Osteoblast (primary cell): ENCODE results near the gene NKX2-1. TPM values are rescaled to one million over a fixed set of nuclear protein-coding genes. Genes with fewer than 3 reads are reported as not detected.

Experiments used
- DNase-seq: peaks from one replicate; pipeline ENCODE4 v3.0.0; 2011; ENCODE audit warnings: low spot score, mixed read lengths; ENCODE audit not compliant: insufficient read length; ENCODE audit errors: missing footprints
- H2AFZ ChIP-seq: 2 replicates; pipeline ENCODE4 v1.6.0; 2011; ENCODE audit warnings: mild to moderate bottlenecking, low read length
- H3K27ac ChIP-seq: 2 replicates; pipeline ENCODE4 v1.5.1; 2011; ENCODE audit warnings: mild to moderate bottlenecking, low read depth, low read length, moderate library complexity
- H3K27me3 ChIP-seq: 2 replicates; pipeline ENCODE4 v1.6.0; 2012; ENCODE audit warnings: mild to moderate bottlenecking, control low read depth, inconsistent platforms, low read length, moderate library complexity; ENCODE audit not compliant: insufficient read depth
- H3K36me3 ChIP-seq: 2 replicates; pipeline ENCODE4 v1.5.1; 2011; ENCODE audit warnings: mild to moderate bottlenecking, low read length, control low read depth, moderate library complexity; ENCODE audit not compliant: insufficient read depth
- H3K4me1 ChIP-seq: 2 replicates; pipeline ENCODE4 v1.5.1; 2011; ENCODE audit warnings: mild to moderate bottlenecking, low read length, control low read depth, moderate library complexity; ENCODE audit not compliant: insufficient read depth
- H3K4me2 ChIP-seq: 2 replicates; pipeline ENCODE4 v1.6.0; 2011; ENCODE audit warnings: mild to moderate bottlenecking, low read length; ENCODE audit not compliant: insufficient read depth
- H3K4me3 ChIP-seq: fragments of 200-600 bp; sonication (generic); 3 replicates; pipeline ENCODE4 v1.5.1; 2012; ENCODE audit warnings: mild to moderate bottlenecking, low read length, inconsistent platforms; ENCODE audit not compliant: insufficient read depth
- H3K79me2 ChIP-seq: 2 replicates; pipeline ENCODE4 v1.6.0; 2012; ENCODE audit warnings: mild to moderate bottlenecking, low read length, control low read depth, inconsistent platforms; ENCODE audit not compliant: insufficient read depth
- H3K9me3 ChIP-seq: 2 replicates; pipeline ENCODE4 v1.5.1; 2011; ENCODE audit warnings: low read depth, low read length, control low read depth
- H4K20me1 ChIP-seq: 2 replicates; pipeline ENCODE4 v1.6.0; 2012; ENCODE audit warnings: mild to moderate bottlenecking, low read length, control low read depth; ENCODE audit not compliant: insufficient read depth
- CTCF ChIP-seq: IDR thresholded peaks from 2 replicates; pipeline ENCODE4 v1.5.1; 2011; ENCODE audit warnings: mild to moderate bottlenecking, low read depth, low read length, moderate library complexity; ENCODE audit errors: extremely low read depth
- total RNA-seq: library from RNA; depleted of rRNA; stranded (reverse); fragments of >200 nt; gene quantifications from 2 replicates; pipeline ENCODE4 v1.2.3, GENCODE V29; 2012

NKX2-1 gene
- total RNA-seq, 1 donor = not detected

DNA sequence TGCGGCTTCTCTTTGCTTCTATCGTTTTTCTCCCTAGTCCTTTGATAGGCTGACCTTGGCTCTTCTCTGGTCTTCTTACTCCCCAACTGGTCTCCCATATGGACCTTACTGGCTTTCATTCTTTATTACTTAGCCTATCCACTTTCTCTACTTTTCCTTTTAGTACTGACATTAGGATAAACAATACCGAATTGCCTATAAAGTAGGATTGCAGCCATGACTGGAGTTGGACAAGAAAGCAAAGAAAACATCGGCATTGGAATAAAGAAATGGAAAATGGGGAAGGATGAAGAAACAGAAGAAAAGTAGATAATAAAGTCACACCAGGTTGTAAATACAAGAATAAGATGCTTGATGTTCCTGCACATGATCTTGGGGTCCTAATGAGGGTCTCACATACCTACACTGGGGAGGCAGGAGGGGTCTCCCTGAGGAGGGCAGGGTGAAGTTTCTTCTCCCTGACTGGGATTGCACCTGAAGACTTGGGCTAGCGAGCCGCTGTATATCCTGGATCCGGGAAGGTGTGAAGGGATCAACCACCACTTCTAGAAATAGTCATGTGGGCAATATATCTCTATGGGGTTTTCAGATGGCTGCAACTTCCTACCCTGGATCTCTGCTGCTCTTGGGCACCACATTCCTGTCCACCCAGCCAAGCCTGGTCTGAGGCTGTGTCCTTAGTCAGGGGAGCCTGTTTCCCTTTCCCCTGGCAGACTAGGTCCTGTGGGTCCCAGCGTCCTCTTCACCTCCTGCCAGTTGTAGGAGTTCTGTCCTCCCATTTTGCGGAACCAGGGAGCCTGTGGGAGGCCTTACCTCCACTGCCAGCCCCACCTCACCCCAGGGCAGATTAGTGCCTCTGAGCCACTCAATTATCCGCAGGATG lies 13.1 kb downstream of the NKX2-1 start:
- Histone ChIP-seq H3K36me3 (no peaks in the 10 kb centered on the region), H3K4me1 (no peaks in the 10 kb centered on the region), H2AFZ (no peak overlapping the region), H3K27me3 (peaks cover 92% of the 10 kb centered on the region), H3K79me2 (no peaks in the 10 kb centered on the region), H3K4me3 (no peak overlapping the region), H3K9me3 (no peaks in the 10 kb centered on the region), H4K20me1 (no peaks in the 10 kb centered on the region), H3K27ac (no peak overlapping the region), H3K4me2 (no peak overlapping the region)
- DNase-seq = peak; percentile 68
- no peak for TF ChIP-seq CTCF

GRCh38 chr14:36505892-36506731 lies 13.9 kb downstream of the NKX2-1 start:
- Histone ChIP-seq H3K9me3 (no peaks in the 10 kb centered on the region), H2AFZ (no peak overlapping the region), H3K4me2 (no peak overlapping the region), H3K36me3 (no peaks in the 10 kb centered on the region), H3K79me2 (no peaks in the 10 kb centered on the region), H3K27me3 (peaks cover 92% of the 10 kb centered on the region), H4K20me1 (no peaks in the 10 kb centered on the region), H3K27ac (no peak overlapping the region), H3K4me3 (no peak overlapping the region), H3K4me1 (no peaks in the 10 kb centered on the region)
- TF ChIP-seq CTCF = no peak
- DNase-seq = peak; percentile 23

- no peak for TF ChIP-seq CTCF
- DNase-seq = peak; percentile 36
- Histone ChIP-seq H3K27me3 (peaks cover 83% of the 10 kb centered on the region), H2AFZ (no peak overlapping the region), H3K4me2 (no peak overlapping the region), H3K79me2 (no peaks in the 10 kb centered on the region), H3K27ac (no peak overlapping the region), H3K36me3 (no peaks in the 10 kb centered on the region), H3K4me1 (no peaks in the 10 kb centered on the region), H4K20me1 (no peaks in the 10 kb centered on the region), H3K9me3 (no peaks in the 10 kb centered on the region), H3K4me3 (no peak overlapping the region)
Measured at GRCh38 chr14:36505181-36505815, 14.7 kb downstream of the NKX2-1 start.
